NCI-H1436 (cell line): ENCODE data around the gene WDPCP.
"Not testable (repeated sequence)": the region's sequence is repeated elsewhere in the genome, so short reads cannot be mapped to it uniquely, and the experiment has no call there.

ENCODE experiments used
- DNase-seq: peaks from one replicate; lab custom pipeline; 2025; lab: John Stamatoyannopoulos, UW

WDPCP gene

GRCh38 chr2:63539416-63540162 lies 48.7 kb downstream of the WDPCP start:
- DNase-seq: no peak

GRCh38 chr2:63538390-63538789 lies 49.9 kb downstream of the WDPCP start:
- DNase-seq: no peak

DNA sequence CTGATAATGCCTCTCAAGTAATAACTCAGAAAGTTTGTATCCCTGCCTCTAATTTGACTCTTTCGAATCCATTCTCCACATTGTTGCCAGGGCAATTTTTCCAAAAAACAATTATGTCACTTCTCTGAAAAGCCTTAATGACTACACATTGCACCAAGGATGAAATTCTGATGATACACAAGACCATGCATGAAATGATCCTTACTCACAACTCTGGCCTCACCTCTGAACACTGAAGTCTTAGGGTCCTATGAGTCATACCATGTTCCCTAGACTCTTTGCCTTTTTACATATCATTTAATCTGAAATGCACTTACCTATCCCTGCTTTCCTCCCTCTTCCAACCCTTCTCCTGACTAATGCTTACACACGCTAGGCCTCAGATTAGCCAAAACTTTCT lies 51.0 kb downstream of the WDPCP start:
- DNase-seq: no peak

- DNase-seq: no peak
Observed at GRCh38 chr2:63530704-63531279, 57.5 kb downstream of the WDPCP start.

GRCh38 chr2:63525905-63526304 lies 62.4 kb downstream of the WDPCP start:
- DNase-seq: no peak

GRCh38 chr2:63522950-63523349 lies 65.3 kb downstream of the WDPCP start:
- DNase-seq: no peak

- DNase-seq: no peak
Observed at GRCh38 chr2:63520793-63521192, 67.5 kb downstream of the WDPCP start.

- no peak for DNase-seq
Observed at GRCh38 chr2:63514781-63515180, 73.5 kb downstream of the WDPCP start.

DNA sequence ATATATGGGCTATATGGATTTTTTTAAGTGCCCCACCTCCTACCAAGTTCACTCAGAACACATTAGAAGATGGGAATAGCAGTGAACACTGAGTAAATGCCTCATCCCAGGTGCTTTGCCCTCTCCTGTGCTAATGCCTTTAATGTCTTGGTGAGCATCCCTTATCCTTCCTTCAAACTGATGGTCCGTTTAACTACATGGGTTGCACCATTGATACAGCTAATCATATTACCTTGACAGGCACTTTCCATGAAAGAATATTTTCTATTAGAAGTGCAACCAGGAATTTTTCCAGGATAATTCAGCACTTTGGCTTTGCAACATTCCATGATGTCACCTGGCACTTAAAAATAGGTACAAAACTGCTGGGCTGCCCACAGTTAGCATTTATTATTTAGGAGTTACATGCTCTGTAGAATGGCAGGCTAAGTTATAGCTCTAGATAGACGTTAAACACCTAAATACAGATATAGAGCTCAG lies 74.0 kb downstream of the WDPCP start:
- DNase-seq: no peak

DNA sequence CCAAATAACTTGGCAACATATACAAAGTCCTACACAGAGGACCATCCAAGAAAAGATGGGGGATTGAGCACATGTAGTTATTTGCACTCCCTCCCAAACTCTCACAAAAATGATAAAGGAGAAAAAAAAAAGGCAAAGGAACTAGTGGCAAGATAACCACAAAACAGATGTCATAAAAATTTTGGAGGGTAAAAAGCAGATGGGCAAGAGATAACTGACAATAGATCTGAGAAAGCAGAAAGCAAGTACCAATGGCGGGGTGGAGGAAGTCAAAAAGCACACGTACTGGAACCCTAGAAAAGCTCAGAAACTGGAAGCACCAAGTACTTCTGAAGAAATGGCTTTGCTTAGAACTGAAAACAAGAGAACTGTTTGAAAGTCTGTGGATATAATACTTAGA lies 82.0 kb downstream of the WDPCP start:
- DNase-seq: no peak

DNA sequence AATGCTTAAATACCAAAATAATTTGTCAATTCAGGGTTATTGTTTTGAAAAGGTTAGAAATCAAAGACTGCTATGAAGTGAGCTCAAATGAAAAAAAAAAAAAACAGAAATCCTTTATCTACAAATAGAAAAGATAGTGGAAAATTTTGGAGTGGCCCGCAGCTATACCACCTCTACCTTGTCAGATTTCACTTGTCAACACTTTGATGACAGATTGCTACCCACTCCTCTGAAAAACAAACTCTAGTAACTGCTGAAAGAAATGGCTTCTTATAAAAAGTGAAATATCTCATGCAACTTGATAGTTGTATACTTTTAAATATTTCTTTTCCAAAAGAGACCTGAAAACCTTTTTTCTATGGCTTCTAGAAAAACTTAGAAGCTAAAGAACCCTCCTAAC lies 84.5 kb downstream of the WDPCP start:
- no peak for DNase-seq

DNA sequence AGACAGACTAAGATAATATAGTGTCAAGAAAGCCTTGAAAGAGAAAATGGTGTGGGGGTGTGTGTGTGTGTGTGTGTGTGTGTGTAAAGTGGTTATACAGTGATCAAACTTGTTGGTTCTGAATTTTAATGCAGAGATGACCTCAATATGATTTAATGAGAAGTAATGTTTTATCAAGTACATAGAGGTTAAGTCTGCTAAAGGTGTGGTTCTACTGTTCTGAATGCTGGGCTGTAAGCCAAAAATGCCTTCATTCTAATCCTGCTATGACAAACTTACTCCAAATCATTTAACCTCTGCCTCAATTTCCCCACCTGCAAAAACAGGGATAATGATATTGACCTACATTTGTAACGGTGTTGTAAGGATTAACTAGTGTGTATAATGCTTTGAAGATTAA lies 87.9 kb downstream of the WDPCP start:
- no peak for DNase-seq

DNA sequence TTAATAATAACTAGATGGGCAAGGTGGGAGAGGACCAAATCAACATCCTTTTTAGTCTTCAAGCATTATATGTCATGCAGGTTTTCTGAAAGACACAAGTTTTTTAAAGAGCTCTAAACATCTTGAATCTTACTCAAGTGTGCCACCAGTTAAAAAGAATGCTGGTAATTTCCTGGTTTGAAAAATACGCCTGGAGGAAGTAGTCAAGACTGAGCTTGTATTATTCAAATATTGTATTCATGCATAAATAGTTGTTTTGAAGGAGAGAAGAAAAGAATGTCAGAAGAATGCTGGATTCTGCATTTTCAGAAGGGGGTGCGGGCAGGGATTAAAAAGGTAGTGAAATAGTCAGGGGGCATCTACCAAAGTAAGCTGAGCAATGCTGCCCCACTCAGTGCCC lies 90.7 kb downstream of the WDPCP start:
- no peak for DNase-seq

DNA sequence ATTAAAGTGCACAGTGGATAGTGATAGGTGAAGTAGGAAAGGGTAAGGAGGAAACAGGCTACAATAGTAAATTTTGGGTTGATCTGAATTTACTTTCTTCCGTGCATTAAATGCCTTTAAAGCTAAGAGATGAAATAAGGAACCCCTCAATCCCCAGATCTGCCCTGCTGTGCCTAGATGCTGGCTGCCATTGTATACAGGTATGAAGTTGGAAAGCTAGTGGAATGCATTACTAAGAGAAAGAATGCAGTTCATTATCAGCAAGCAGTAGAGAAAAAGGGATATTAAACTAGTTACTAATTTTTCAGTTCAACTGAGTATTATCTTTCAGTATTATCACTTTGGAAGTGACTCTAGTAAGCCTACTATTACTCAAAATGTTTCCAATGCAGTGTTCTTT lies 93.3 kb downstream of the WDPCP start:
- DNase-seq: no peak

DNA sequence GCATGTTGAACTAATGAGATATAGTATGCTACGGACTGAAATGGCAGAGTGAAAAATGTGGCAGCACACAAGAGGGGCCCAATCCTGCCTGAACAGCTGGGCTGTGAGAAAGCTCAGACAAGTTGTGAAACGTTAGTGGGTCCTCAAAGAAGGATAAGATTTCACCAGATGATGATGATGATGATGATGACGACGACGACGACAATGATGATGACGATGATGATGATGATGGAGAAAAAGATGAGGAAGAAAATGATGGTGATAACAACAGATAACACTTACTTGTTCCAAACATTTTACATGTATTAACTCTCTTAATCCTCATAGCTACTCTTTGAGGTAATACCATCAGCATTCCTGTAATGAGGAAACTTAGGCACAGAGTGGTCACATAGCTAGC lies 94.2 kb downstream of the WDPCP start:
- DNase-seq: no peak

DNA sequence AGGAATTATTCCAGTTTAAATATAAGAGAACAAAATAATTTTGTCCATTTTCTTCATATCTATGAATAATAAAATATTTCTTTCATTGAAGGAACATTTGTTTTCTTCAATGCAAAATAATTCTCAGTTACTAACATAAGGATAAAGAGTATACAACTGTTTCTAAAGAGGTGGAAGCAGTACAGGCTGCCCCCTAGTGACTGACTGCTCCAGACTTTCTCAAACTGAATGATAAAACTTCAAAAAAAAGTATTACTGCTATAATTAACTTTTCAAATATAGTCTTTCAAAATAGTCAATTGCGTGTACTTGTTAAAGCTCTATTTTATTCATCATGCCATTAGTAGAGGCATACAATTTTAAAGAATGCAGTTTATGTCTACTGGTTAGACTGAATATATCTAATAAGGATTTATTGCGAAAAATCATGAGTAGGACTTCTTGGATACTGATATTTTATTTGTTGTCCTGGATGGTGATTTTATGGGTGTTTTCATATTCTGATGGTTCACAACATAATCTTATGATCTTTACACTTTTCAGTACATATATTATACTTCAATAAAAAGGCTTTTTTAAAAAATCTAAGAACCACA lies 100.1 kb downstream of the WDPCP start:
- no peak for DNase-seq

- DNase-seq: no peak
Observed at GRCh38 chr2:63486861-63487290, 101.4 kb downstream of the WDPCP start.

- no peak for DNase-seq
Observed at GRCh38 chr2:63484901-63485300, 103.4 kb downstream of the WDPCP start.

GRCh38 chr2:63484481-63484880 lies 103.8 kb downstream of the WDPCP start:
- DNase-seq: no peak

DNA sequence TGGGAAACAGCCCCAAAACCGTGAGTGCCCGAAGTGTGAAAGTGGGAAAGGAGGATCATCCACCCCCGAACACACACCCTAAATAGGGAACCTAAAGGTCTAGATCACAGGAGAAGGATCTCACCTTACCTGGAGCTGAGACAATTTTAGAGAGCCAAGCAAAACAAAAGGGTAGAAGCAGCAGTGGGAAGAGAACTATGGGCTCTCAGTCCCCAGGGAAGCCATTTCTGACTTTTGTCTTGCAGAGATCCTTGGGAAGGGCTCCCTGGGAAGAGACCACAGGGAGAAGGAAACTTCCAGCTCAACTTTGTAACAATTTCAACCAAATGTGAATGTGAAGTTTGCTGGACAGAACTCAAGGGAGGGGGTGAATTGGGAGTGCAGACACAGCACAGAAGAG lies 110.6 kb downstream of the WDPCP start:
- DNase-seq: no peak

- DNase-seq: not testable (repeated sequence)
Observed at GRCh38 chr2:63469313-63469712, 119.0 kb downstream of the WDPCP start.

GRCh38 chr2:63465633-63466032 lies 122.6 kb downstream of the WDPCP start:
- DNase-seq: no peak

DNA sequence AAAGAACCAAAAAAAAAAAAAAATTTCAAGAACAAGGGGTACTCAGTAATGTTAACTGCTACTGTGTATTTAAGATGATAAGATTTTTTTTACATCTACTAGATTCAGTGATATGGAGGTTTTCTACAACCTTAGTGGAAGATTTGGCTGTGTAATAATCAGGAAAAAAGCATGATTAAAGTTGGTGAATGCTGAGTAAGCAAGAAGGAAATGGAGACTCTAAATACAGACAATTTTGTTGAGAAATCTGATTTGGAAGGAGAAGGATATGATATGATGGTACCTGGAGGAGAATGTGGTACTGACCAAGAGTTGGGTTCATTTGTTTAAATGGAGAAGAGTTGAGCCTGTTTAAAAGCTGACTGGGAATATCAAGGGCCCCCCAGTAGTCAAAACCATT lies 125.1 kb downstream of the WDPCP start:
- DNase-seq: no peak
